ENCODE measurements around the gene CNPY2.
"Not testable (repeated sequence)": the region's sequence is repeated elsewhere in the genome, so short reads cannot be mapped to it uniquely, and the experiment has no call there.

Gene CNPY2

GRCh38 chr12:56297400-56297799 is 18.4 kb downstream of the CNPY2 start:
- DNase-seq (ENCODE audit: low spot score), result no peak

GRCh38 chr12:56296295-56296694 is 19.5 kb downstream of the CNPY2 start:
- no peak for DNase-seq (ENCODE audit: low spot score)

GRCh38 chr12:56293795-56294194 is 22.0 kb downstream of the CNPY2 start:
- DNase-seq (ENCODE audit: low spot score), result no peak

- DNase-seq (ENCODE audit: low spot score), result no peak
These were observed 26.9 kb downstream of the CNPY2 start for GRCh38 chr12:56288705-56289387.

- DNase-seq (ENCODE audit: low spot score), result no peak
These were observed 29.6 kb downstream of the CNPY2 start for GRCh38 chr12:56286044-56286830.

GRCh38 chr12:56284263-56284662 is 31.5 kb downstream of the CNPY2 start:
- not testable (repeated sequence) for DNase-seq (ENCODE audit: low spot score)

- no peak for DNase-seq (ENCODE audit: low spot score)
These were observed 33.2 kb downstream of the CNPY2 start for GRCh38 chr12:56282579-56282978.

GRCh38 chr12:56282030-56282429 is 33.8 kb downstream of the CNPY2 start:
- DNase-seq (ENCODE audit: low spot score), result no peak

- no peak for DNase-seq (ENCODE audit: low spot score)
These were observed 34.9 kb downstream of the CNPY2 start for GRCh38 chr12:56280849-56281248.

- no peak for DNase-seq (ENCODE audit: low spot score)
These were observed 36.9 kb downstream of the CNPY2 start for GRCh38 chr12:56278905-56279304.

- no peak for DNase-seq (ENCODE audit: low spot score)
These were observed 41.5 kb downstream of the CNPY2 start for GRCh38 chr12:56274299-56274698.

GRCh38 chr12:56272468-56272867 is 43.3 kb downstream of the CNPY2 start:
- not testable (repeated sequence) for DNase-seq (ENCODE audit: low spot score)

GRCh38 chr12:56271031-56271430 is 44.8 kb downstream of the CNPY2 start:
- DNase-seq (ENCODE audit: low spot score), result peak; percentile 63

- DNase-seq (ENCODE audit: low spot score), result no peak
These were observed 48.2 kb downstream of the CNPY2 start for GRCh38 chr12:56267443-56268071.

- peak; percentile 97 for DNase-seq (ENCODE audit: low spot score)
These were observed 48.9 kb downstream of the CNPY2 start, which contains the start of gene COQ10A for GRCh38 chr12:56266693-56267442. COQ10A (plus strand) TSS chr12:56266942; CDS start chr12:56267119, 177 bp downstream.

GRCh38 chr12:56266068-56266692 is 49.6 kb downstream of the CNPY2 start:
- not testable (repeated sequence) for DNase-seq (ENCODE audit: low spot score)

GRCh38 chr12:56262955-56263354 is 52.8 kb downstream of the CNPY2 start:
- DNase-seq (ENCODE audit: low spot score), result not testable (repeated sequence)

- peak; percentile 80 for DNase-seq (ENCODE audit: low spot score)
These were observed 54.1 kb downstream of the CNPY2 start for GRCh38 chr12:56261503-56262232.

GRCh38 chr12:56260921-56261320 is 54.9 kb downstream of the CNPY2 start:
- no peak for DNase-seq (ENCODE audit: low spot score)

- DNase-seq (ENCODE audit: low spot score), result no peak
These were observed 55.4 kb downstream of the CNPY2 start for GRCh38 chr12:56260380-56260779.
